Transverse colon (tissue), 3 donors: ENCODE data around the gene SCAP.

Experiments
- EP300 ChIP-seq: sonication (generic); formaldehyde crosslinking; IDR thresholded peaks from one replicate; pipeline ENCODE4 v1.6.1; 2017; ENCODE audit warnings: antibody characterized with exemption, low read depth
- TF ChIP-seq, protein P1 (sequence below), 5 experiments: fragments of 200-600 bp in 3 of 5; fragments of 450-650 bp in 2 of 5; sonication (generic) in 3 of 5; IDR thresholded peaks; 1 replicate in 2 of 5; 2 replicates in 3 of 5; pipeline ENCODE4 v1.5.1; 2016 to 2017; ENCODE audit warnings: antibody characterized with exemption in 5 of 5, inconsistent platforms in 3 of 5, mild to moderate bottlenecking in 2 of 5, moderate library complexity in 1 of 5

DNA sequence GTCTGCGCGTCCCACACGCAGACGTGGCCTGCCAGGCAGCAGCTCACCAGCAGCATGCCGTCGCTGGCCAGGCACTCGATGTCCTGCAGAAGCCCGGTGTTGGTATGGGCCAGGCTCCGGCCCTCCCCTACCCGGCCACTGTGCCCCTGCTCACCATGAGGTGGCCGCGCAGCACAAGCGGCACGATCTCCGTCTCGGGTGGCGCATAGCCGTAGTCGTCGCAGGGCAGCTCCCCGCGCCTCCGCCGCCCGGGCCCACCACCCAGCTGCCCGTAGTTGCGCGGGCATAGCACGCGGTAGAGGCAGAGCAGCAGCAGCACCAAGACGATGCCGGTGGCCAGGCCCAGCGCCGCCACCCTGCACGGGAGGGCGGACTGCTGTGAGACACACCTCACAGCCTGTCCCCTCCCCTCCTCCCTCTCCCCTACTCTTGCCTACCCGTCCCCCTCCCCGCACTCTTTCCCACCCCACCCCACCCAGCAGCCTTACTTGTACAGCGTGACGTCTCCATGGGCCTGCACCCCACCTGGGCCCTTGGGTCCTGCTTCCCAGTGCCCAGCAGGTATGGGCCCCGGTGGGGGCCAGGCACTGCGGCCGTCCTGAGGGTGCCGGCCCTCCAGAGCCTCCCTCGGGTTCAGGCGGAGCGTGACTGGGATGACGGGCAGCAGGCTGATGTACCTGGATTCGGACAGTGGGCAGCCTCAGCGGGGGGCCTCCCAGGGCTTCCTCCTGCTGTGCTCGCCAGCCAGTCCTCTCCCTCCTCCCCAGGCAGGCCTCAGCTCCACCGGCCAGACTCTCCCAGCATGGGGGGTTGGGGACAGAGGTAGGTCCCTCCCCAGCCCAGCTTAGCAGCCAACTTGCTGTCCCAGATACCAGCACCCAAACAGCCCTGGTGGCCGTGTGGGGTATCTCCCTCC lies 57.3 kb downstream of the SCAP start:
- TF ChIP-seq, protein P1, sequence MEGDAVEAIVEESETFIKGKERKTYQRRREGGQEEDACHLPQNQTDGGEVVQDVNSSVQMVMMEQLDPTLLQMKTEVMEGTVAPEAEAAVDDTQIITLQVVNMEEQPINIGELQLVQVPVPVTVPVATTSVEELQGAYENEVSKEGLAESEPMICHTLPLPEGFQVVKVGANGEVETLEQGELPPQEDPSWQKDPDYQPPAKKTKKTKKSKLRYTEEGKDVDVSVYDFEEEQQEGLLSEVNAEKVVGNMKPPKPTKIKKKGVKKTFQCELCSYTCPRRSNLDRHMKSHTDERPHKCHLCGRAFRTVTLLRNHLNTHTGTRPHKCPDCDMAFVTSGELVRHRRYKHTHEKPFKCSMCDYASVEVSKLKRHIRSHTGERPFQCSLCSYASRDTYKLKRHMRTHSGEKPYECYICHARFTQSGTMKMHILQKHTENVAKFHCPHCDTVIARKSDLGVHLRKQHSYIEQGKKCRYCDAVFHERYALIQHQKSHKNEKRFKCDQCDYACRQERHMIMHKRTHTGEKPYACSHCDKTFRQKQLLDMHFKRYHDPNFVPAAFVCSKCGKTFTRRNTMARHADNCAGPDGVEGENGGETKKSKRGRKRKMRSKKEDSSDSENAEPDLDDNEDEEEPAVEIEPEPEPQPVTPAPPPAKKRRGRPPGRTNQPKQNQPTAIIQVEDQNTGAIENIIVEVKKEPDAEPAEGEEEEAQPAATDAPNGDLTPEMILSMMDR (IDR thresholded peaks at IDR 0.05) = no peak
- TF ChIP-seq EP300 = no peak
